H1 (cell line): ENCODE measurements around the gene PTCH1. TPM values are rescaled to one million over a fixed set of nuclear protein-coding genes. Genes with fewer than 3 reads are reported as not detected.

Experiments used
- CTCF ChIA-PET: fragments of 300-600 bp; sonication (Branson Sonifier 250); formaldehyde crosslinking; loops from one replicate; lab custom pipeline; 2021; ENCODE audit not compliant: partially characterized antibody; lab: Charles Lee
- POLR2A ChIA-PET: fragments of 300-600 bp; sonication (Branson Sonifier 250); formaldehyde crosslinking; loops from one replicate; lab custom pipeline; 2021; ENCODE audit warnings: inconsistent platforms; ENCODE audit not compliant: partially characterized antibody; lab: Charles Lee
- DNase-seq, 2 experiments: peaks; one replicate each; pipeline versions ENCODE4 v3.0.0 to v3.0.0-alpha.2; 2010 to 2022; ENCODE audit warnings: low spot score in 2 of 2, low read depth in 1 of 2, mixed read lengths in 1 of 2
- FAIRE-seq: peaks from 2 replicates; lab custom pipeline; 2011; peaks lifted over from hg19 to GRCh38; lab: Jason Lieb, UNC
- H2AFZ ChIP-seq: 2 replicates; pipeline ENCODE4 v1.8.1; 2012; ENCODE audit warnings: low read length, inconsistent platforms
- H2AK5ac ChIP-seq: 2 replicates; pipeline ENCODE4 v1.6.1; 2013; ENCODE audit warnings: low read depth, low read length
- H2BK120ac ChIP-seq: replicated peaks from 2 replicates; pipeline ENCODE3; 2013; ENCODE audit warnings: low read depth, low read length, inconsistent platforms
- H2BK12ac ChIP-seq: 2 replicates; pipeline ENCODE4 v1.6.1; 2013; ENCODE audit warnings: low read depth, low read length
- H2BK15ac ChIP-seq: 2 replicates; pipeline ENCODE4 v1.6.1; 2013; ENCODE audit warnings: low read length
- H2BK20ac ChIP-seq: 2 replicates; pipeline ENCODE4 v1.6.1; 2013; ENCODE audit warnings: low read length
- H2BK5ac ChIP-seq: 2 replicates; pipeline ENCODE4 v1.6.1; 2013; ENCODE audit warnings: low read depth, low read length
- H3K14ac ChIP-seq: 2 replicates; pipeline ENCODE4 v1.6.1; 2013; ENCODE audit warnings: inconsistent platforms; ENCODE audit not compliant: insufficient read length
- H3K18ac ChIP-seq: 2 replicates; pipeline ENCODE4 v1.6.1; 2013; ENCODE audit warnings: low read length; ENCODE audit errors: extremely low read depth
- H3K23ac ChIP-seq: 2 replicates; pipeline ENCODE4 v1.6.1; 2013; ENCODE audit warnings: inconsistent platforms; ENCODE audit not compliant: insufficient read length
- H3K23me2 ChIP-seq: 2 replicates; pipeline ENCODE4 v1.6.1; 2013; ENCODE audit warnings: low read depth, low read length
- H3K27ac ChIP-seq: 2 replicates; pipeline ENCODE4 v1.6.1; 2011; ENCODE audit warnings: low read depth, low read length, inconsistent platforms
- H3K27me3 ChIP-seq, 4 experiments: replicated peaks in 1 of 4; 1 replicate in 1 of 4; 2 replicates in 3 of 4; pipeline versions ENCODE4 v1.6.1 to v1.8.1; 2011 to 2013; ENCODE audit warnings: low read length in 3 of 4, mild to moderate bottlenecking in 3 of 4, inconsistent platforms in 2 of 4, mixed read lengths in 2 of 4, moderate library complexity in 1 of 4; ENCODE audit not compliant: control insufficient read depth in 3 of 4, insufficient read depth in 3 of 4; ENCODE audit errors: extremely low read depth in 1 of 4
- H3K36me3 ChIP-seq, 4 experiments: 2 replicates each; pipeline versions ENCODE4 v1.6.1 to v1.8.1; 2011 to 2013; ENCODE audit warnings: mild to moderate bottlenecking in 4 of 4, low read length in 3 of 4, moderate library complexity in 2 of 4, control low read depth in 1 of 4, inconsistent platforms in 1 of 4; ENCODE audit not compliant: insufficient read depth in 4 of 4, control insufficient read depth in 2 of 4
- H3K4ac ChIP-seq: replicated peaks from 2 replicates; pipeline ENCODE3; 2013; ENCODE audit warnings: low read length, low read depth, mixed read lengths, inconsistent platforms; ENCODE audit not compliant: insufficient read length
- H3K4me1 ChIP-seq, 4 experiments: replicated peaks in 1 of 4; 1 replicate in 1 of 4; 2 replicates in 3 of 4; pipeline versions ENCODE4 v1.6.1 to v1.8.1; 2011 to 2013; ENCODE audit warnings: low read length in 3 of 4, inconsistent platforms in 2 of 4, mixed read lengths in 1 of 4; ENCODE audit not compliant: insufficient read depth in 4 of 4, control insufficient read depth in 3 of 4
- H3K4me2 ChIP-seq, 2 experiments: 2 replicates each; pipeline versions ENCODE4 v1.6.1 to v1.8.1; 2011 to 2013; ENCODE audit warnings: low read depth in 2 of 2, low read length in 2 of 2, control low read depth in 1 of 2, inconsistent platforms in 1 of 2, mild to moderate bottlenecking in 1 of 2; ENCODE audit not compliant: insufficient read depth in 1 of 2
- H3K4me3 ChIP-seq, 4 experiments: fragments of 200-600, 300-600 bp in 1 of 4; sonication (generic), shearing (Covaris generic), sonication (Bioruptor Twin) in 1 of 4; 2 replicates each; pipeline versions ENCODE4 v1.5.1 to v1.8.1; 2011 to 2016; ENCODE audit warnings: low read length in 4 of 4, low read depth in 3 of 4, control low read depth in 2 of 4, inconsistent platforms in 2 of 4, mild to moderate bottlenecking in 2 of 4, mixed read lengths in 1 of 4, moderate library complexity in 1 of 4; ENCODE audit not compliant: insufficient read depth in 2 of 4; ENCODE audit errors: extremely low read depth in 1 of 4
- H3K56ac ChIP-seq: replicated peaks from 2 replicates; pipeline ENCODE3; 2013; ENCODE audit warnings: low read depth, mild to moderate bottlenecking, mixed read lengths, low read length, inconsistent platforms; ENCODE audit not compliant: insufficient read length
- H3K79me1 ChIP-seq: 2 replicates; pipeline ENCODE4 v1.6.1; 2013; ENCODE audit warnings: low read depth, low read length, control low read depth
- H3K79me2 ChIP-seq, 2 experiments: 2 replicates each; pipeline versions ENCODE4 v1.6.1 to v1.8.1; 2012 to 2013; ENCODE audit warnings: low read length in 2 of 2, mild to moderate bottlenecking in 2 of 2, inconsistent platforms in 1 of 2; ENCODE audit not compliant: insufficient read depth in 2 of 2, control insufficient read depth in 1 of 2
- H3K9ac ChIP-seq, 4 experiments: replicated peaks in 1 of 4; 1 replicate in 1 of 4; 2 replicates in 3 of 4; pipeline versions ENCODE4 v1.6.1 to v1.8.1; 2011 to 2013; ENCODE audit warnings: low read depth in 3 of 4, low read length in 3 of 4, control low read depth in 2 of 4, mild to moderate bottlenecking in 2 of 4, moderate library complexity in 2 of 4, inconsistent platforms in 1 of 4; ENCODE audit errors: extremely low read depth in 1 of 4
- H3K9me3 ChIP-seq, 2 experiments: 2 replicates each; pipeline versions ENCODE4 v1.6.1 to v1.8.1; 2012 to 2013; ENCODE audit warnings: mild to moderate bottlenecking in 2 of 2, moderate library complexity in 2 of 2, control low read depth in 1 of 2, inconsistent platforms in 1 of 2, low read depth in 1 of 2, low read length in 1 of 2, mixed read lengths in 1 of 2; ENCODE audit not compliant: insufficient read depth in 2 of 2
- H4K20me1 ChIP-seq, 2 experiments: replicated peaks in 1 of 2; 2 replicates each; pipeline versions ENCODE3 to v1.8.1; 2011 to 2013; ENCODE audit warnings: inconsistent platforms in 2 of 2, low read length in 2 of 2, mild to moderate bottlenecking in 1 of 2; ENCODE audit not compliant: insufficient read depth in 2 of 2, control insufficient read depth in 1 of 2
- H4K5ac ChIP-seq: 2 replicates; pipeline ENCODE4 v1.6.1; 2013; ENCODE audit warnings: low read length, low read depth, mixed read lengths, inconsistent platforms; ENCODE audit not compliant: insufficient read length
- H4K8ac ChIP-seq: 2 replicates; pipeline ENCODE4 v1.8.0; 2013; ENCODE audit warnings: mild to moderate bottlenecking, moderate library complexity, low read length, inconsistent platforms; ENCODE audit not compliant: insufficient read depth; ENCODE audit errors: extremely low read depth
- H4K91ac ChIP-seq: replicated peaks from 2 replicates; pipeline ENCODE3; 2013; ENCODE audit warnings: low read length, mixed read lengths, inconsistent platforms; ENCODE audit not compliant: insufficient read length
- BCL11A ChIP-seq, 2 experiments: IDR thresholded peaks; one replicate each; pipeline ENCODE4 v1.6.1; 2011; ENCODE audit warnings: low read depth in 2 of 2, low read length in 2 of 2, mild to moderate bottlenecking in 2 of 2
- CEBPB ChIP-seq: IDR thresholded peaks from 2 replicates; pipeline ENCODE4 v1.6.1; 2012; ENCODE audit warnings: low read depth, low read length
- CHD1 ChIP-seq: IDR thresholded peaks from 2 replicates; pipeline ENCODE4 v1.6.1; 2012; ENCODE audit warnings: low read depth, low read length, improper control_type of control experiment
- CHD2 ChIP-seq: IDR thresholded peaks from 2 replicates; pipeline ENCODE4 v1.6.1; 2012; ENCODE audit warnings: low read length, improper control_type of control experiment
- EGR1 ChIP-seq: IDR thresholded peaks from 2 replicates; pipeline ENCODE4 v1.6.1; 2011; ENCODE audit warnings: low read depth, low read length, borderline replicate concordance
- EP300 ChIP-seq, 2 experiments: IDR thresholded peaks; 1 replicate in 1 of 2; 2 replicates in 1 of 2; pipeline ENCODE4 v1.6.1; 2011 to 2012; ENCODE audit warnings: low read depth in 2 of 2, low read length in 2 of 2, mild to moderate bottlenecking in 2 of 2, borderline replicate concordance in 1 of 2, inconsistent platforms in 1 of 2, moderate library complexity in 1 of 2
- EZH2 ChIP-seq: fragments of 200-600 bp; sonication (generic); IDR thresholded peaks from 2 replicates; pipeline ENCODE4 v1.7.1; 2012; ENCODE audit warnings: low read depth, mild to moderate bottlenecking, moderate library complexity, low read length, inconsistent platforms; ENCODE audit not compliant: severe bottlenecking
- FOSL1 ChIP-seq: IDR thresholded peaks from 2 replicates; pipeline ENCODE4 v1.6.1; 2011; ENCODE audit warnings: mild to moderate bottlenecking, low read depth, low read length, moderate library complexity; ENCODE audit not compliant: insufficient read depth
- HDAC6 ChIP-seq: IDR thresholded peaks from one replicate; pipeline ENCODE4 v1.7.1; 2012; ENCODE audit warnings: low read depth, mild to moderate bottlenecking, inconsistent platforms, low read length, moderate library complexity
- KDM4A ChIP-seq: IDR thresholded peaks from one replicate; pipeline ENCODE4 v1.7.1; 2012; ENCODE audit warnings: low read depth, mild to moderate bottlenecking, moderate library complexity, low read length, inconsistent platforms; ENCODE audit not compliant: severe bottlenecking
- POU5F1 ChIP-seq: IDR thresholded peaks from 2 replicates; pipeline ENCODE4 v1.6.1; 2011; ENCODE audit warnings: low read depth, mild to moderate bottlenecking, low read length, moderate library complexity
- RBBP5 ChIP-seq: IDR thresholded peaks from 2 replicates; pipeline ENCODE4 v1.7.1; 2012; ENCODE audit warnings: low read depth, mild to moderate bottlenecking, inconsistent platforms, low read length, moderate library complexity, borderline replicate concordance
- SUZ12 ChIP-seq: fragments of 200-600 bp; sonication (generic); IDR thresholded peaks from 2 replicates; pipeline ENCODE4 v1.6.1; 2012; ENCODE audit warnings: mild to moderate bottlenecking, inconsistent platforms, low read length, moderate library complexity, mixed read lengths
- WGBS, 2 experiments: shearing (Covaris generic) in 1 of 2; methylation state at CpG; one replicate each; pipeline versions ENCODE4 v1.1.6 to v1.1.7; 2013 to 2015; ENCODE audit warnings: low lambda C conversion rate in 2 of 2, mixed read lengths in 2 of 2, inconsistent platforms in 1 of 2, low coverage in 1 of 2, missing lambda C conversion rate in 1 of 2; ENCODE audit not compliant: insufficient replicate concordance in 2 of 2, insufficient coverage in 1 of 2, insufficient read length in 1 of 2; ENCODE audit errors: extremely low coverage in 1 of 2, missing lambda C conversion rate in 1 of 2; 5-methylcytosine and 5-hydroxymethylcytosine counted together
- polyA plus RNA-seq, 7 experiments: library from polyadenylated mRNA; depleted of rRNA in 3 of 7; stranded (reverse) in 5 of 7; unstranded in 2 of 7; fragments of >200 nt in 5 of 7; fragments of 200-250 nt in 2 of 7; gene quantifications; 1 replicate in 5 of 7; 2 replicates in 1 of 7; 4 replicates in 1 of 7; pipeline versions ENCODE4 v1.2.1 to v1.2.3, GENCODE V29; 2011 to 2013; ENCODE audit warnings: missing spikeins in 2 of 7, mixed read lengths in 2 of 7
- total RNA-seq: library from RNA; stranded (reverse); fragmentation: NEBNext Ultra II Directional; extraction: Animal tissue kit (Norgen Biotek cat#: 25700); gene quantifications from 2 replicates; pipeline ENCODE4 v1.2.1, GENCODE V29; 2021

Gene PTCH1
- total and polyA plus RNA-seq, 2 of the 8 experiments (the other 6 are each of a cell fraction or from before 2014, with no cell fraction given): 6.4 to 34.1 TPM

- Histone ChIP-seq H3K23ac (no peak overlapping the region), H3K23me2 (no peaks in the 10 kb centered on the region), H2AFZ (no peak overlapping the region), H2BK15ac (no peak overlapping the region), H3K4me1 (peaks cover 8 to 29% (median 21%) of the 10 kb centered on the region in 4 experiments), H2AK5ac (no peak overlapping the region), H3K27ac (no peak overlapping the region), H4K5ac (no peak overlapping the region), H4K20me1 (peaks cover 5 to 23% of the 10 kb centered on the region in 2 experiments), H3K18ac (no peak overlapping the region), H2BK120ac (no peak overlapping the region), H3K14ac (no peak overlapping the region), H2BK5ac (0 out of 2 replicates have a peak overlapping the region, but pooled peaks have one; percentile 16), H2BK12ac (no peak overlapping the region), H3K79me2 (peaks cover 8 to 92% of the 10 kb centered on the region in 2 experiments; a peak in 3 of 4 replicates), H4K8ac (no peak overlapping the region), H3K4ac (no peak overlapping the region), H3K4me3 (no peak overlapping the region), H3K79me1 (peaks cover 16% of the 10 kb centered on the region), H3K9me3 (no peaks in the 10 kb centered on the region), H3K36me3 (no peaks in the 10 kb centered on the region; a peak in 1 of 8 replicates), H4K91ac (no peak overlapping the region), H3K4me2 (no peak overlapping the region), H3K27me3 (no peaks in the 10 kb centered on the region), H3K9ac (no peak overlapping the region), H2BK20ac (no peak overlapping the region), H3K56ac (no peak overlapping the region)
- no peak for TF ChIP-seq SUZ12
- TF ChIP-seq HDAC6: no peak
- TF ChIP-seq EGR1: no peak
- no peak for TF ChIP-seq CHD1
- no peak for TF ChIP-seq FOSL1
- TF ChIP-seq EZH2: no peak
- TF ChIP-seq POU5F1: no peak
- TF ChIP-seq KDM4A: no peak
- TF ChIP-seq RBBP5: no peak
- no peak for TF ChIP-seq CEBPB
- TF ChIP-seq BCL11A (IDR thresholded peaks at IDR 0.05; ENCODE audit: low read depth in 2 of 2, low read length in 2 of 2): no peak
- no peak for TF ChIP-seq CHD2
- TF ChIP-seq EP300 (IDR thresholded peaks at IDR 0.05; ENCODE audit: borderline replicate concordance in 1 of 2, low read depth in 2 of 2, low read length in 2 of 2): no peak
- WGBS, 2 experiments: 98% methylated on average over 4 of the region's 6 CpGs; no CpG with 5 or more reads in 1 of the 2 experiments
- FAIRE-seq: no peak
- ChIA-PET POLR2A (interaction anchor here (1.0 kb wide), 1 partner anchor 10 kb away, joined by 5 read pairs; no protein-coding TSS in a partner anchor), CTCF (interaction anchor here (0.7 to 1.4 kb wide), 2 partner anchors 163 to 558 kb away, joined by 3 read pairs; no protein-coding TSS in a partner anchor)
- DNase-seq: no peak
Measured at GRCh38 chr9:95499046-95499676, 17.6 kb downstream of the PTCH1 start.
